K562 (cell line): ENCODE results near the gene APOBEC3A. TPM values are rescaled to one million over a fixed set of nuclear protein-coding genes. Genes with fewer than 3 reads are reported as not detected.

Experiments
- ATAC-seq: fragments of 200-7000 bp; cut with Tn5 transposase; 3 replicates; pipeline ENCODE4 v1.9.1; 2020; ENCODE audit warnings: moderate library complexity
- BruUV-seq: library from RNA; stranded (reverse); fragments of 400-500 nt; replicated peaks from 2 replicates; lab custom pipeline; 2021; lab: Mats Ljungman, UMichigan
- CTCF ChIA-PET: fragments of 300-600 bp; formaldehyde crosslinking; extraction: SDS; loops from one replicate; lab custom pipeline; 2021; ENCODE audit warnings: low intra/inter-chr PET ratio; lab: Yijun Ruan, JAX
- POLR2A ChIA-PET: fragments of 300-600, 350-650 bp; sonication (Branson Sonifier 250); formaldehyde crosslinking; extraction: SDS; loops from one replicate; lab custom pipeline; 2021; ENCODE audit warnings: antibody characterized with exemption, inconsistent platforms; lab: Yijun Ruan, JAX
- DNase-seq, 4 experiments: peaks; one replicate each; pipeline versions ENCODE4 v3.0.0 to v3.0.0-alpha.2; 2011 to 2018; ENCODE audit warnings: low spot score in 3 of 4, mixed read lengths in 3 of 4; ENCODE audit errors: extremely low read depth in 1 of 4
- FAIRE-seq: peaks from 2 replicates; lab custom pipeline; 2011; peaks lifted over from hg19 to GRCh38; lab: Jason Lieb, UNC
- H2AFZ ChIP-seq: 2 replicates; pipeline ENCODE4 v1.6.0; 2011; ENCODE audit warnings: low read depth, low read length, control low read depth, inconsistent platforms
- H3K27ac ChIP-seq: fragments of 200-600 bp; 3 replicates; pipeline ENCODE4 v1.8.0; 2011; ENCODE audit warnings: low read depth, mild to moderate bottlenecking, control low read depth, inconsistent platforms, low read length, moderate library complexity, mixed read lengths; ENCODE audit errors: extremely low read depth
- H3K27me3 ChIP-seq, 2 experiments: fragments of 300-600 bp in 1 of 2; 2 replicates in 1 of 2; 3 replicates in 1 of 2; pipeline versions ENCODE4 v1.6.0 to v1.8.0; 2011; ENCODE audit warnings: inconsistent platforms in 2 of 2, low read length in 2 of 2, mild to moderate bottlenecking in 1 of 2, mixed read lengths in 1 of 2, moderate library complexity in 1 of 2; ENCODE audit not compliant: control insufficient read depth in 2 of 2, insufficient read depth in 2 of 2
- H3K36me3 ChIP-seq: fragments of 300-600 bp; 3 replicates; pipeline ENCODE4 v1.8.0; 2011; ENCODE audit warnings: mild to moderate bottlenecking, low read length, inconsistent platforms; ENCODE audit not compliant: control insufficient read depth, insufficient read depth
- H3K4me1 ChIP-seq, 2 experiments: fragments of 200-600 bp in 1 of 2; replicated peaks in 1 of 2; 2 replicates in 1 of 2; 3 replicates in 1 of 2; pipeline versions ENCODE4 v1.5.1 to v1.8.0; 2011; ENCODE audit warnings: inconsistent platforms in 2 of 2, low read length in 2 of 2, mild to moderate bottlenecking in 1 of 2, mixed read lengths in 1 of 2, moderate library complexity in 1 of 2; ENCODE audit not compliant: control insufficient read depth in 2 of 2, insufficient read depth in 2 of 2
- H3K4me2 ChIP-seq: 2 replicates; pipeline ENCODE4 v1.6.1; 2011; ENCODE audit warnings: low read length, control low read depth, inconsistent platforms, mixed read lengths; ENCODE audit not compliant: insufficient read depth
- H3K4me3 ChIP-seq: fragments of 200-600 bp; sonication (generic), shearing (Covaris generic); 2 replicates; pipeline ENCODE4 v1.5.1; 2016; ENCODE audit warnings: control low read depth, inconsistent platforms
- H3K79me2 ChIP-seq: fragments of 200-600 bp; 3 replicates; pipeline ENCODE4 v1.8.0; 2011; ENCODE audit warnings: low read length, inconsistent platforms; ENCODE audit not compliant: control insufficient read depth, insufficient read depth
- H3K9ac ChIP-seq, 2 experiments: 2 replicates each; pipeline versions ENCODE4 v1.6.0 to v1.6.1; 2011; ENCODE audit warnings: low read depth in 2 of 2, low read length in 2 of 2, control low read depth in 1 of 2, inconsistent platforms in 1 of 2, mild to moderate bottlenecking in 1 of 2, mixed read lengths in 1 of 2; ENCODE audit not compliant: insufficient read depth in 1 of 2
- H3K9me1 ChIP-seq: one replicate; pipeline ENCODE4 v1.6.0; 2011; ENCODE audit warnings: inconsistent platforms, mild to moderate bottlenecking, low read length, moderate library complexity; ENCODE audit not compliant: control insufficient read depth, insufficient read depth
- H3K9me3 ChIP-seq: replicated peaks from 2 replicates; pipeline ENCODE4 v1.5.1; 2011; ENCODE audit warnings: low read depth, low read length, inconsistent platforms; ENCODE audit not compliant: control insufficient read depth, insufficient read depth
- H4K20me1 ChIP-seq: replicated peaks from 2 replicates; pipeline ENCODE4 v1.6.1; 2011; ENCODE audit warnings: low read length, inconsistent platforms, mixed read lengths; ENCODE audit not compliant: control insufficient read depth, insufficient read depth
- ESRRA ChIP-seq: fragments of 450-650 bp; IDR thresholded peaks from 2 replicates; pipeline ENCODE4 v1.6.1; 2014; ENCODE audit warnings: low read depth, mild to moderate bottlenecking, moderate library complexity, borderline replicate concordance
- MIER1 ChIP-seq: fragments of 450-650 bp; IDR thresholded peaks from 2 replicates; pipeline ENCODE4 v1.6.1; 2016; ENCODE audit warnings: antibody characterized with exemption, mild to moderate bottlenecking, low read depth
- RBM17 ChIP-seq: fragments of 200-400 bp; formaldehyde crosslinking; IDR thresholded peaks from 2 replicates; pipeline ENCODE4 v1.6.1; 2017; ENCODE audit warnings: low read depth, mild to moderate bottlenecking, low read length, borderline replicate concordance
- RCOR1 ChIP-seq, 2 experiments: IDR thresholded peaks; 2 replicates each; pipeline ENCODE4 v1.6.1; 2012; ENCODE audit warnings: low read depth in 2 of 2, low read length in 2 of 2, borderline replicate concordance in 1 of 2, improper control_type of control experiment in 1 of 2
- SMAD4 ChIP-seq: fragments of 250-450 bp; sonication (Bioruptor Pico); conservative IDR thresholded peaks from 2 replicates; pipeline ENCODE4 v1.8.0; 2021; ENCODE audit warnings: inconsistent platforms, mild to moderate bottlenecking, moderate library complexity
- ZNF212 ChIP-seq: fragments of 450-650 bp; formaldehyde crosslinking; IDR thresholded peaks from 2 replicates; pipeline ENCODE4 v1.4.0; 2020; ENCODE audit warnings: mild to moderate bottlenecking
- ZNF384 ChIP-seq: IDR thresholded peaks from 2 replicates; pipeline ENCODE4 v1.6.1; 2012; ENCODE audit warnings: low read depth, low read length, improper control_type of control experiment
- WGBS: fragments of 100-300 bp; shearing (Covaris generic); methylation state at CpG from one replicate; pipeline ENCODE4 v1.1.6; 2016; ENCODE audit warnings: low coverage, mixed read lengths; ENCODE audit not compliant: insufficient coverage; ENCODE audit errors: missing lambda C conversion rate; 5-methylcytosine and 5-hydroxymethylcytosine counted together
- in situ Hi-C: fragments of 300-500 bp; cut with MboI; formaldehyde crosslinking; loops from 4 replicates; pipeline ENCODE4 v1.15.0; 2018; ENCODE audit warnings: inconsistent platforms, mixed read lengths
- intact Hi-C: fragments of 100-400 bp; cut with micrococcal nuclease; formaldehyde crosslinking; loops from 2 replicates; pipeline ENCODE4 v1.14.2; 2022
- polyA plus RNA-seq, 8 experiments: library from polyadenylated mRNA; depleted of rRNA in 4 of 8; stranded (reverse) in 5 of 8; unstranded in 3 of 8; fragments of >200 nt; fragmentation: Nextera tagmentation in 2 of 8; fragmentation: Illumina TruSeq in 1 of 8; extraction: Ambion mirVana in 2 of 8; extraction: Trizol in 1 of 8; gene quantifications; 2 replicates each; pipeline versions ENCODE4 v1.2.1 to v1.2.3, GENCODE V29; 2011 to 2014; ENCODE audit warnings: inconsistent platforms in 1 of 8, missing spikeins in 1 of 8
- total RNA-seq, 7 experiments: library from RNA; depleted of rRNA in 6 of 7; stranded (reverse); fragments of >200 nt in 6 of 7; fragmentation: Illumina TruSeq in 2 of 7; extraction: Trizol in 2 of 7; gene quantifications; 2 replicates each; pipeline versions ENCODE4 v1.2.1 to v1.2.3, GENCODE V29; 2011 to 2021; ENCODE audit warnings: low replicate concordance in 1 of 7
- TF ChIP-seq, protein P1 (sequence below): sonication (generic); formaldehyde crosslinking; IDR thresholded peaks from 2 replicates; pipeline ENCODE4 v1.8.0; 2022; ENCODE audit warnings: mild to moderate bottlenecking, missing genetic modification reagents, borderline replicate concordance
- TF ChIP-seq, protein P2 (sequence below): fragments of 450-650 bp; IDR thresholded peaks from 2 replicates; pipeline ENCODE4 v1.7.1; 2018; ENCODE audit warnings: mild to moderate bottlenecking, low read depth; ENCODE audit not compliant: partially characterized antibody
- TF ChIP-seq, protein P3 (sequence below): fragments of 450-650 bp; IDR thresholded peaks from 2 replicates; pipeline ENCODE4 v1.6.1; 2016; ENCODE audit warnings: missing biosample characterization, missing genetic modification characterization
- TF ChIP-seq, protein P4 (sequence below): fragments of 200-800 bp; sonication (Bioruptor generic); IDR thresholded peaks from 2 replicates; pipeline ENCODE4 v1.6.1; 2017; ENCODE audit warnings: missing genetic modification characterization, missing compliant biosample characterization

Gene APOBEC3A
- total and polyA plus RNA-seq, 9 of the 15 experiments (the other 6 are each of a cell fraction or from before 2014, with no cell fraction given): 0.04 TPM; not detected in 8

DNA sequence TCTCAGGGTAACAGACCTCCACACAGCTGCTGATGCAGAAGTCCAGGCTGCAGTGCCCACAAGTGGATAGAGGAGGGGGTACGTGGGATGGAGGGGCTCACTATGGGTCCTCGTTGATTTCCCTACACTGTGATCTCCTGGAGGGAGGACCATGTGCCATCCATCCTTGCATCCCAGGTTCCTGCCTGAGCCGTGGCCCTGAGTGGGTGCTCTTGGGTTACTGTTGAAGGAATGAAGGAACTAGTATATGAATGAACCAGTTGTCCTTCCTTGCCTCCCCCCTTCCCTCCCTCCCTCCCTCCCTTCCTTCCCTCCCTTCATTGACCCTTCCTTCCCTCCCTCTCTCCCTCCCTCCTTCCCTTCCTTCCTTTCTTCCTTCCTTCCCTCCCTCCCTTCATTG is 40.1 kb downstream of the APOBEC3A start (continued):
- TF ChIP-seq, protein P1, sequence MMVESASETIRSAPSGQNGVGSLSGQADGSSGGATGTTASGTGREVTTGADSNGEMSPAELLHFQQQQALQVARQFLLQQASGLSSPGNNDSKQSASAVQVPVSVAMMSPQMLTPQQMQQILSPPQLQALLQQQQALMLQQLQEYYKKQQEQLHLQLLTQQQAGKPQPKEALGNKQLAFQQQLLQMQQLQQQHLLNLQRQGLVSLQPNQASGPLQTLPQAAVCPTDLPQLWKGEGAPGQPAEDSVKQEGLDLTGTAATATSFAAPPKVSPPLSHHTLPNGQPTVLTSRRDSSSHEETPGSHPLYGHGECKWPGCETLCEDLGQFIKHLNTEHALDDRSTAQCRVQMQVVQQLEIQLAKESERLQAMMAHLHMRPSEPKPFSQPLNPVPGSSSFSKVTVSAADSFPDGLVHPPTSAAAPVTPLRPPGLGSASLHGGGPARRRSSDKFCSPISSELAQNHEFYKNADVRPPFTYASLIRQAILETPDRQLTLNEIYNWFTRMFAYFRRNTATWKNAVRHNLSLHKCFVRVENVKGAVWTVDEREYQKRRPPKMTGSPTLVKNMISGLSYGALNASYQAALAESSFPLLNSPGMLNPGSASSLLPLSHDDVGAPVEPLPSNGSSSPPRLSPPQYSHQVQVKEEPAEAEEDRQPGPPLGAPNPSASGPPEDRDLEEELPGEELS (CRISPR knock-in tag): no peak
- TF ChIP-seq SMAD4 (CRISPR knock-in tag): no peak

DNA sequence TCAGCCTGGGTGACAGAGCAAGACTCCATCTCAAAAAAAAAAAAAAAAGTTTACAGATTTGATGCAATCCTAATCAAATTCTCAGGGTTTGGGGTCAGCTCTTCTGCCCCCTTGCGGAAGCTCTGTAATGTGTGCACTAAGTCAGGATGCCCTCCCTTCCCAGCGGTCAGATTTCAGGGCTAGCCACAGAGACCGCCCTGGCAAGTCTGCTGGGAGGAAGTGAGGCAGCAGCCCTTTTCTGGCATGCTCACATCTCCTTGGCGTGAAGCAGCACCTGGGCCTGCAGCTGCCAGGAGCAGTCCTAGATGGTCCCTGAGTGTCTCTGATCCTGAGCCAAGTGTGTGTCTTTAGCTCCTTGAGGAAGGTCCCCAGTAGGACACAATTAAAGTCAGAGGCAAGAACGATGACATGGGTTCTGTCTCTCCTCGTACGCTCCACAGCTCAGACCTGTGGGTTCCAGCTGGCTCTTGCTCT is 45.8 kb downstream of the APOBEC3A start:
- peak; percentile 61 to 72 (median 64) for DNase-seq
- intact Hi-C loops: loop anchor here (1.0 to 10.0 kb wide), 3 partner anchors 30 to 238 kb away; no protein-coding TSS in a partner anchor
- no peak overlapping the region for H3K4me3 ChIP-seq
- no peak overlapping the region for H3K4me2 ChIP-seq
- peak; percentile 95 for ATAC-seq
- H3K36me3 ChIP-seq: no peaks in the 10 kb centered on the region
- H3K9me3 ChIP-seq: no peaks in the 10 kb centered on the region
- peak; percentile 92 for FAIRE-seq
- H3K79me2 ChIP-seq: no peaks in the 10 kb centered on the region
- H3K27ac ChIP-seq: no peak overlapping the region
- H3K9ac ChIP-seq: 0 out of 4 replicates have a peak overlapping the region, but pooled peaks of 1 of the 2 experiments have one; percentile 28
- 0 out of 2 replicates have a peak, but pooled peaks cover 3% of the 10 kb centered on the region for H4K20me1 ChIP-seq
- WGBS: 2% methylated on average over 7 of the region's 7 CpGs
- POLR2A ChIA-PET: interaction anchor here (1.0 to 1.2 kb wide), 2 partner anchors 125 to 134 kb away, joined by 4 to 5 read pairs; no protein-coding TSS in a partner anchor
- H3K9me1 ChIP-seq: no peaks in the 10 kb centered on the region
- no peaks in the 10 kb centered on the region; a peak in 1 of 5 replicates for H3K4me1 ChIP-seq
- peaks cover 0 to 9% of the 10 kb centered on the region in 2 experiments; a peak in 1 of 5 replicates for H3K27me3 ChIP-seq
- in situ Hi-C loops: loop anchor here (10.0 to 25.0 kb wide), 2 partner anchors 238 to 941 kb away; partner anchors contain the start of gene PICK1
- no TSS peak for BruUV-seq
- CTCF ChIA-PET: interaction anchor here (0.6 to 1.0 kb wide), 6 partner anchors 31 to 213 kb away, joined by 3 to 6 read pairs (median 4); no protein-coding TSS in a partner anchor
- peak overlapping the region; percentile 66; the same call in 1 of the 2 replicates for H2AFZ ChIP-seq
- TF ChIP-seq, protein P2, sequence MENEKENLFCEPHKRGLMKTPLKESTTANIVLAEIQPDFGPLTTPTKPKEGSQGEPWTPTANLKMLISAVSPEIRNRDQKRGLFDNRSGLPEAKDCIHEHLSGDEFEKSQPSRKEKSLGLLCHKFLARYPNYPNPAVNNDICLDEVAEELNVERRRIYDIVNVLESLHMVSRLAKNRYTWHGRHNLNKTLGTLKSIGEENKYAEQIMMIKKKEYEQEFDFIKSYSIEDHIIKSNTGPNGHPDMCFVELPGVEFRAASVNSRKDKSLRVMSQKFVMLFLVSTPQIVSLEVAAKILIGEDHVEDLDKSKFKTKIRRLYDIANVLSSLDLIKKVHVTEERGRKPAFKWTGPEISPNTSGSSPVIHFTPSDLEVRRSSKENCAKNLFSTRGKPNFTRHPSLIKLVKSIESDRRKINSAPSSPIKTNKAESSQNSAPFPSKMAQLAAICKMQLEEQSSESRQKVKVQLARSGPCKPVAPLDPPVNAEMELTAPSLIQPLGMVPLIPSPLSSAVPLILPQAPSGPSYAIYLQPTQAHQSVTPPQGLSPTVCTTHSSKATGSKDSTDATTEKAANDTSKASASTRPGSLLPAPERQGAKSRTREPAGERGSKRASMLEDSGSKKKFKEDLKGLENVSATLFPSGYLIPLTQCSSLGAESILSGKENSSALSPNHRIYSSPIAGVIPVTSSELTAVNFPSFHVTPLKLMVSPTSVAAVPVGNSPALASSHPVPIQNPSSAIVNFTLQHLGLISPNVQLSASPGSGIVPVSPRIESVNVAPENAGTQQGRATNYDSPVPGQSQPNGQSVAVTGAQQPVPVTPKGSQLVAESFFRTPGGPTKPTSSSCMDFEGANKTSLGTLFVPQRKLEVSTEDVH: no peak
- no peak for TF ChIP-seq MIER1
- peak; percentile 90 for TF ChIP-seq ZNF384
- TF ChIP-seq ZNF212: no peak
- no peak for TF ChIP-seq RBM17
- TF ChIP-seq RCOR1 (IDR thresholded peaks at IDR 0.05; ENCODE audit: borderline replicate concordance in 1 of 2, low read depth in 2 of 2, low read length in 2 of 2): peak in 1 of 2 experiments; percentile 44; a peak in 1 of 4 replicates
- TF ChIP-seq, protein P3, sequence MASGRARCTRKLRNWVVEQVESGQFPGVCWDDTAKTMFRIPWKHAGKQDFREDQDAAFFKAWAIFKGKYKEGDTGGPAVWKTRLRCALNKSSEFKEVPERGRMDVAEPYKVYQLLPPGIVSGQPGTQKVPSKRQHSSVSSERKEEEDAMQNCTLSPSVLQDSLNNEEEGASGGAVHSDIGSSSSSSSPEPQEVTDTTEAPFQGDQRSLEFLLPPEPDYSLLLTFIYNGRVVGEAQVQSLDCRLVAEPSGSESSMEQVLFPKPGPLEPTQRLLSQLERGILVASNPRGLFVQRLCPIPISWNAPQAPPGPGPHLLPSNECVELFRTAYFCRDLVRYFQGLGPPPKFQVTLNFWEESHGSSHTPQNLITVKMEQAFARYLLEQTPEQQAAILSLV (tag): no peak
- no peak for TF ChIP-seq ESRRA
- TF ChIP-seq, protein P4, sequence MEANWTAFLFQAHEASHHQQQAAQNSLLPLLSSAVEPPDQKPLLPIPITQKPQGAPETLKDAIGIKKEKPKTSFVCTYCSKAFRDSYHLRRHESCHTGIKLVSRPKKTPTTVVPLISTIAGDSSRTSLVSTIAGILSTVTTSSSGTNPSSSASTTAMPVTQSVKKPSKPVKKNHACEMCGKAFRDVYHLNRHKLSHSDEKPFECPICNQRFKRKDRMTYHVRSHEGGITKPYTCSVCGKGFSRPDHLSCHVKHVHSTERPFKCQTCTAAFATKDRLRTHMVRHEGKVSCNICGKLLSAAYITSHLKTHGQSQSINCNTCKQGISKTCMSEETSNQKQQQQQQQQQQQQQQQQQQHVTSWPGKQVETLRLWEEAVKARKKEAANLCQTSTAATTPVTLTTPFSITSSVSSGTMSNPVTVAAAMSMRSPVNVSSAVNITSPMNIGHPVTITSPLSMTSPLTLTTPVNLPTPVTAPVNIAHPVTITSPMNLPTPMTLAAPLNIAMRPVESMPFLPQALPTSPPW (CRISPR knock-in tag): peak; percentile 48
